ENCODE data around the gene FREY1. TPM values are rescaled to one million over a fixed set of nuclear protein-coding genes. Genes with fewer than 3 reads are reported as not detected.

Gene FREY1
- total RNA-seq, 6 donors from 2014 or later: 0.60 to 3.2 (median 1.7) TPM; not detected in 2

DNA sequence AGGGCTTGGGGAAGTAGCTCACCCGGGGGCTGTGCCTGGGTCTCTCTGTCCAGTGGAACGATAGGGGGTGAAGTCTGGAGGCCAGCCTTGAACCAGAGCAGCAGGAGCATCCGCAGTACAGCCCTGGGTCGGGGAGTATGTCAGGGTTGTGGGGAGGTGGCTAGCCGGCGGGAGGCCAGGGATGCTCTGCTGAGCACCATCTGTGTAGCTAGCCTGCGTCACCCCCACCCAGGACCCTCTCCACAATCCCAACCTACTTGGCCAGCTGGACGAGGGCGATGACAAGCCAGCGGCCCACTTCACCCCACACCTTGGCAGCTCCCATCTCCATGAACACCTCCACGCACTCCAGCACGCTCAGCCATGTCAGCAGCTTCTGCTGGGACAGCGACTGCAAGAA is 8.4 kb upstream of the FREY1 start:
- TF ChIP-seq CTCF (IDR thresholded peaks at IDR 0.05) (no peak), EP300 (IDR thresholded peaks at IDR 0.05) (no peak), POLR2AphosphoS5 (IDR thresholded peaks at IDR 0.05) (no peak), POLR2A (IDR thresholded peaks at IDR 0.05) (no peak)
- no peak overlapping the region for H3K4me3 ChIP-seq
- no peak overlapping the region for H3K27ac ChIP-seq
- no peaks in the 10 kb centered on the region for H3K27me3 ChIP-seq
- peaks cover 20 to 56% (median 47%) of the 10 kb centered on the region in 4 donors for H3K36me3 ChIP-seq
- no peak for ATAC-seq (ENCODE audit: low FRiP score in 2 of 2)
- H3K9me3 ChIP-seq: no peaks in the 10 kb centered on the region
- 82 to 85% methylated on average over 13 of the region's 13 CpGs for WGBS, 2 donors
- H3K4me1 ChIP-seq: peaks cover 16 to 26% (median 21%) of the 10 kb centered on the region in 4 donors
- no peak for DNase-seq

DNA sequence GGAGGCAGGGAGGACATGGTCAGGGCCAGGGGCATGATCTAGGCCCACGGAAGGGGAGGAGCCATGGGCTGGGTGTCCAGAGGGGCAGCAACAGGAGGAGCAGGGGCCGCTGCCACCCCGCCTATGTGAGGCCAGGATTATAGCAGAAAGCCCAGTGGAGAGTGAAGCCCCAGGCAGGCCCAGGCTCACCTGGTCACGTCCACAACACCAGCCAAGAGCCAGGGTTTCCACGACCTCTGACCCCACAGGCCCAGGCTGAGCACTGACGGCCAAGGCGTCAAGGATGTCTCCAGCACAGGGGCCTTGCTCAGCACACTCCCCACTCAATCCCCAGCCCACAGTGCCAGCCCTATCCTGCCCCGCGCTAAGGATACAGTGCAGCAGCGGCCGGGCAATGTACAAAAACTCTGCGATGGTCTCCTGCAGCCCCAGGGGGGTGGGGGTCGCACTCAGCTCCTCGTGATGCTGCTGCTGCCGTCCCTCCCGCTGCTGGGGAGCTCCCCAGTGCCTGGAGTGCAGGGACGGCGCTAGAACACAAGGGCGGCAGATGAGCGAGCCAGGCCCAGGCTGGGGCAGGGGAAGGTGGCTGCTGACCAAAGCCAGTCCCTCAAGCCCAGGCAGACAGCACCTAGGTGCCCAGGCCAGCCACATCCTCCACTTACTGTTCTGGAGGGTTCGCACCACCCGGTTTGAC is 7.0 kb upstream of the FREY1 start:
- Histone ChIP-seq H3K36me3 (peaks cover 20 to 69% (median 60%) of the 10 kb centered on the region in 4 donors), H3K27me3 (no peaks in the 10 kb centered on the region), H3K27ac (no peak overlapping the region), H3K4me3 (no peak overlapping the region), H3K9me3 (no peaks in the 10 kb centered on the region), H3K4me1 (peaks cover 16 to 23% (median 18%) of the 10 kb centered on the region in 4 donors)
- 82 to 90% methylated on average over 10 to 22 of the region's 22 CpGs for WGBS, 2 donors
- ATAC-seq (ENCODE audit: low FRiP score in 2 of 2) (no peak), DNase-seq (no peak)
- no peak for TF ChIP-seq EP300 (IDR thresholded peaks at IDR 0.05)
- TF ChIP-seq POLR2AphosphoS5 (IDR thresholded peaks at IDR 0.05): no peak
- no peak for TF ChIP-seq POLR2A (IDR thresholded peaks at IDR 0.05)
- TF ChIP-seq CTCF (IDR thresholded peaks at IDR 0.05): no peak

GRCh38 chr11:45913514-45913913 is 6.4 kb upstream of the FREY1 start:
- TF ChIP-seq POLR2AphosphoS5 (IDR thresholded peaks at IDR 0.05) (no peak), CTCF (IDR thresholded peaks at IDR 0.05) (no peak), POLR2A (IDR thresholded peaks at IDR 0.05) (no peak), EP300 (IDR thresholded peaks at IDR 0.05) (no peak)
- Histone ChIP-seq H3K4me3 (no peak overlapping the region), H3K27me3 (no peaks in the 10 kb centered on the region), H3K9me3 (no peaks in the 10 kb centered on the region), H3K4me1 (peaks cover 12 to 18% (median 16%) of the 10 kb centered on the region in 4 donors), H3K36me3 (peaks cover 20 to 72% (median 62%) of the 10 kb centered on the region in 4 donors), H3K27ac (no peak overlapping the region)
- peak in 1 of 2 donors; percentile 70 for DNase-seq
- 97% methylated on average over 13 to 18 of the region's 19 CpGs for WGBS, 2 donors
- ATAC-seq (ENCODE audit: low FRiP score in 2 of 2): no peak

DNA sequence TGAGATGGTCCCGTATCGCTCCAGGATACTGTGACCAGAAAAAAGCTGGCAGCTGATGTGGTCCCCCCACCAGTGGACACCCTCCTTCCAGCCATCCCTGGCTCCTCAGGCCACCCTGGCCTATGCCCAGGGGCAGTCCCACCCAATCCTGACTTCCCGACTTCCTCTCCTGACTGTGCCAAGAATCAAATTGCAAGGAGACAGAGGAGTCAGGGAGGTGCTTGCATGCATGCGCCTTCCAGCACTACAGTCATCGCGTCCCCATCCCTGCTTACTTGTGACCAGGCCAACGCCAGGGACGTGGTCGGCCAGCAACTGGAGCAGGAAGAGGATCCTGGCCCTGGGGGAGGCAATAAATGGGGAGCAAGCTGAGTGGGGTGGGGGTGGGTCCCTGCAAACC is 3.6 kb upstream of the FREY1 start:
- WGBS, 2 donors: 83 to 96% methylated on average over 7 to 9 of the region's 9 CpGs
- DNase-seq (no peak), ATAC-seq (ENCODE audit: low FRiP score in 2 of 2) (no peak)
- TF ChIP-seq CTCF (IDR thresholded peaks at IDR 0.05) (no peak), EP300 (IDR thresholded peaks at IDR 0.05) (no peak), POLR2A (IDR thresholded peaks at IDR 0.05) (no peak), POLR2AphosphoS5 (IDR thresholded peaks at IDR 0.05) (no peak)
- Histone ChIP-seq H3K36me3 (peaks cover 18 to 68% (median 61%) of the 10 kb centered on the region in 4 donors), H3K4me1 (peaks cover 0 to under 1% (median 0%) of the 10 kb centered on the region in 4 donors), H3K27me3 (no peaks in the 10 kb centered on the region), H3K9me3 (no peaks in the 10 kb centered on the region), H3K4me3 (no peak overlapping the region), H3K27ac (no peak overlapping the region)

Measured in upper lobe of left lung (tissue), 6 donors.